Stimulated activated CD8-positive, alpha-beta memory T cell treated with anti-CD3 and anti-CD28 coated beads, Interleukin-15, amount 100 ng/mL, for 48 hours (primary cell): ENCODE measurements around the gene BNIP2.
"Not testable (repeated sequence)": the region's sequence is repeated elsewhere in the genome, so short reads cannot be mapped to it uniquely, and the experiment has no call there.

Experiments used
- DNase-seq, 2 donors: peaks; one replicate each; pipeline ENCODE4 v3.0.0-alpha.2; 2020; ENCODE audit warnings: low read depth in 2 of 2

Gene BNIP2

GRCh38 chr15:59688782-59689625 is at the start of gene BNIP2:
TSS of gene BNIP2 (minus strand) at chr15:59689320. CDS start at chr15:59682457, 6,863 bp downstream.
- DNase-seq, result peak; percentile 97 to 98

DNA sequence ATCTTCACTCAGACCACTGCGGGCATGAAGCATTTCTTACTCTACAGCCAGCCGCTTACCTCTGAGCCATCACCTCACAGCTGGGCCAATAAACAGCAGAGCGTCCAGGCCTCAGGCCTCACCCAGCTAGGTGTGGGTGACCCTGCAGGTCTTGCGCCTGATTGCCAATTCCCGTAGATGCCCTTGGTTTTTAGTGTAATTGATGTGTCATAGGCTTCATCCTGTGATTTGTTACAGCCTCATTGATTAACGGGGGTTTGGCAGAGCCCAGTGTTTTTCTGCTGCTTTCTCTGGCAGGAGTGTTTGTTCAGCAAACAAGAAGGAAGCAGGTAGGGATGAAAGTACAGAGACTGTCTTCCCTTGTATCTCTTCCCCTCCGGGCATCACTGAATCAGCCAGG is 49.6 kb upstream of the BNIP2 start:
- no peak for DNase-seq

GRCh38 chr15:59736181-59736580 is 47.1 kb upstream of the BNIP2 start:
- DNase-seq, result no peak

DNA sequence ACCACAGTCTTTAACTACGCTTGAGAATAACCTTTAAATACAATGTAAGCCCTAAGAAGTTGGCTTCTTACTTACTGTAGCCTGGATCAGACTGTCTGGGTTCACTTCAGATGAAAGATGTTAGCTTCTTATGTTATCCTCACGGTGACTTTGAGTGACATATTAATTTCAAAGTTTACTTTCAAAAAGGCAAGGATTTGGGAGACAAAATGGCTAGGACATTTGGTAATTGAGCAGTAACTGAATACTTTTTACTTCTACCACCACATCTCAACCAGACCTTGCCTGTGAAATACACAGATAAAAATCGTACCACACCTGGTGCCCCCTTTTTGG is 36.0 kb upstream of the BNIP2 start:
- no peak for DNase-seq

DNA sequence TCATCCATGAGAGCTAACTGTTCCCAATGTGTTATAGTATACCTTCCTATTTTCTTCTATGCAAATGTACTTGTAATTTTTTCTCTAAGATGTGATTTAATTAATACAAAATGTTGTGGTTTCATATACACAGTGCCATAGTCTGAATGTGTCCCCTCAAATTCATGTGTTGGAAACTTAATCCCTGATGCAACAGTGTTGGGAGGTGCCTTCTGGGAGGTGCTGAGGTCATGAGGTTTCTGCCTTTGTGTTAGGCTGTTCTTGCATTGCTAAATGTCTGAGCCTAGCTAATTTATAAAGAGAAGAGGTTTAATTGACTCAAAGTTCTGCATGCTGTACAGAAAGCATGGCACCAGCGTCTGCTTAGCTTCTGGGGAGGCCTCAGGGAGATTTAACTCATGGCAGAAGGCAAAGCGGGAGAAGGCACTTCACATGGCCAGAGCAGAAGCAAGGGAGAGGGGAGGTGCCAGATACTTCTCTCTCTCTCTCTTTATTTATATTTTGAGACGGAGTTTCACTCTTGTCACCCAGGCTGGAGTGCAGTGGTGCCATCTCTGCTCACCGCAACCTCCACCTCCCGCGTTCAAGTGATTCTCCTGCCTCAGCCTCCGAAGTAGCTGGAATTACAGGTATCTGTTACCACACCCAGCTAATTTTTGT is 34.7 kb upstream of the BNIP2 start:
- DNase-seq, result no peak

GRCh38 chr15:59722476-59722875 is 33.4 kb upstream of the BNIP2 start:
- DNase-seq, result no peak

GRCh38 chr15:59722037-59722436 is 32.9 kb upstream of the BNIP2 start:
- DNase-seq, result no peak

- DNase-seq, result no peak
Measured at GRCh38 chr15:59721411-59721810, 32.3 kb upstream of the BNIP2 start.

- DNase-seq, result no peak
Measured at GRCh38 chr15:59713177-59713576, 24.1 kb upstream of the BNIP2 start.

- no peak for DNase-seq
Measured at GRCh38 chr15:59711451-59712243, 22.5 kb upstream of the BNIP2 start.

GRCh38 chr15:59707619-59708018 is 18.5 kb upstream of the BNIP2 start:
- DNase-seq, result no peak

GRCh38 chr15:59703979-59704796 is 15.1 kb upstream of the BNIP2 start:
- no peak for DNase-seq

DNA sequence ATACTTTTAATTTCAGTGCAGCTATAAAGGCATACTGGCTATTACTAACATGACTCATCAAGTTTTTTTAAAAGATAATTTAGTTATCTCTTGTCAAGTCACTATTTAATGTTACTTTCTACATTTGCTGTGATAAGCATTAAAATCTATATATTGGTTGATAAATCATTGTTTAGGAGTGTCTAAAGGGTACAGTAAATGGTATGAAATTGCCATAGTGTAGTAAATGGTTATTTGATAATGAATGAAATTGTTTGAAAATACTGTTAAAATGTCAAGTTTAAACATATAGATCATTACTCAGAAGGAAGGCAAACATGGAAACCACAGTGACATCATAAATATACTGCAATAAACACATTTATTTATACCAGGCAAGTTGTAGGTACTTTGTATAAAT is 13.2 kb upstream of the BNIP2 start:
- no peak for DNase-seq

- no peak for DNase-seq
Measured at GRCh38 chr15:59701880-59702279, 12.8 kb upstream of the BNIP2 start.

DNA sequence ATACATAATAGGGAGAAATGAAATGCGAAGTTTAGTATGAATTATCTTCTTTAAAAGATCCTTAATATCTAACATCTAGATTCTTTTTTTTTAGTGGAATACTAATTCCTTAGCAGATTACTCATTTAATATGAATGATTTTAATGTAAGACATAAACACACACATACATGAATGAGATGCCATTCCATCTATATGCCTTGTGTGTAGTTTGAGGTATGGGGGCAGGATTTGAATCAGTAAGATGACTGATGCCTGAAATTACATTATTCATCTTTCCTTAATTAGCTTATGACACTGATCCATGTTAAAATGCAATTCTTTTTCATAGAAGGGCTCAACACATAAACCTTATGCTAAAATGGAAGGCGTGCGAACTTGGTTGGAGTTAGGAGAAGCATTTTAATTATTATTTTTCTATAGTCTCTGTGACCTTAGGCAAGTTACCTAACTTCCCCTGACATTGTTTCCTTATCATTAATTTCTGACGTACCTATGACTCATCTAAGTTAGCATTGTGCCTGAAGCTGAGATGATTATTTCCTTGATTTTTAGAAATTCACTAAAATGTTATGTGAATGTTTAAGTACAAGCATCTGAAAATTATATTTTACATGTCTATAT is 10.8 kb upstream of the BNIP2 start:
- DNase-seq, result no peak

- DNase-seq, result not testable (repeated sequence)
Measured at GRCh38 chr15:59698065-59698464, 8.9 kb upstream of the BNIP2 start.

GRCh38 chr15:59696332-59696731 is 7.2 kb upstream of the BNIP2 start:
- no peak for DNase-seq

- DNase-seq, result no peak
Measured at GRCh38 chr15:59694779-59695178, 5.7 kb upstream of the BNIP2 start.

DNA sequence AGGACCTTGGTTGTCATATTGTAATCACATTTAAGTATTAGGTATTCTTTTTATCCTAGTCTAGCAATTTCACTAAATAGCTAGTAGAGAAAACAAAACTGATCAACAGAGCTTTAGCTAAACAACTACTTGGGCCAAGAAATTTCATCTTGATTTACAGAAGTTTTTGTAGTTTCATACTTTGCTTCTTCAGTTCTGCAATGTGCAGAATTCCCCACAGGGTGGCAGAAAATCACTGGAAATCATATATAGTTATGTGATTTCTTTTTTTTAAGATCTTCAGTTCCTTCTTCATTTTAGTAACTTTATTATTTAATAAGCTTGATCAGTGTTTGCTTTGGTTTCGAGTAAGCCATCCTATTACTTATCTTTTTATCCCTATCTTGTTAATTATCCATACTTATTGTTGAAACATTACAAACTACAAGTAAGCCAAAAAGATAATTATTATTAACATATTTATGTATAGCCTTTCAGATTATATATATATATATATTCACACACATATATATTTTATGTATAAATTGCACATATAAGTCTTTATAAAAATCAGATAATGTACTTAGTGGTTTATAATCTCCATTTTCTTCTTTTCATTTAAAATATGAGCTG is 2.2 kb upstream of the BNIP2 start:
- DNase-seq, result no peak

DNA sequence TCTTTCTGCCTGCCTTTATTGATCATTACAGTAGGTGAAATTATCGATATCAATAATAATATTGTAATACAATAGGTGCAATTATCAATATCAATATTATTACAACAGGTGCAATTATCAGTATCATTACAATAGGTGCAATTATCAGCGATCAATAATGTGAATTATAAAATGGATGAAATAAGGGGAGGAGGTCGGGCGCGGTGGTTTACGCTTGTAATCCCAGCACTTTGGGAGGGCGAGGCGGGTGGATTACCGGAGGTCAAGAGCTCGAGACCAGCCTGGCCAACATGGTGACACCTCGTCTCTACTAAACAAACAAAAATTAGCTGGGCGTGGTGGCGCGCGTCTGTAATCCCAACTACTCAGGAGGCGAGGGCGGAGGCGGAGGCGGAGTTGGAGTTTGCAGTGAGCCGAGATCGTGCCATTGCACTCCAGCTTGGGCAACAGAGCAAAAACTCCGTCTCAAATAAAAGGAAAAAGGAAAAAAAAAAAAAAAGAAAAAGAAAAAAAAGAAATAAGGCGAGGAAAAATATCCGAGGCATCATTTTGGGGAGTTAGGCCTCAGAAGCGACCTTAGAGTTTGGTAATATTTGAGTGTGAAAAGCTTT is 611 bp upstream of the BNIP2 start:
- peak; percentile 33 to 37 for DNase-seq
